GM13976 (cell line): ENCODE data around the gene SEC14L6.
"Not testable (repeated sequence)": the region's sequence is repeated elsewhere in the genome, so short reads cannot be mapped to it uniquely, and the experiment has no call there.

ENCODE experiments used
- DNase-seq: peaks from one replicate; pipeline ENCODE4 v3.0.0; 2012; ENCODE audit warnings: low spot score
- CTCF ChIP-seq: IDR thresholded peaks from 2 replicates; pipeline ENCODE4 v1.5.1; 2012; ENCODE audit warnings: borderline replicate concordance, mild to moderate bottlenecking; ENCODE audit not compliant: insufficient read depth; ENCODE audit errors: extremely low read depth, missing control alignments, control extremely low read depth
- in situ Hi-C: fragments of 300-500 bp; cut with MboI; formaldehyde crosslinking; loops from one replicate; pipeline ENCODE4 v1.12.0; 2022; ENCODE audit warnings: low sequenced_read_pairs, mixed read lengths, inconsistent platforms; ENCODE audit not compliant: unreplicated experiment

The SEC14L6 gene

GRCh38 chr22:30559889-30560288, 13.3 kb upstream of the SEC14L6 start:
- TF ChIP-seq CTCF = no peak
- in situ Hi-C loops = no loop called here
- no peak for DNase-seq

DNA sequence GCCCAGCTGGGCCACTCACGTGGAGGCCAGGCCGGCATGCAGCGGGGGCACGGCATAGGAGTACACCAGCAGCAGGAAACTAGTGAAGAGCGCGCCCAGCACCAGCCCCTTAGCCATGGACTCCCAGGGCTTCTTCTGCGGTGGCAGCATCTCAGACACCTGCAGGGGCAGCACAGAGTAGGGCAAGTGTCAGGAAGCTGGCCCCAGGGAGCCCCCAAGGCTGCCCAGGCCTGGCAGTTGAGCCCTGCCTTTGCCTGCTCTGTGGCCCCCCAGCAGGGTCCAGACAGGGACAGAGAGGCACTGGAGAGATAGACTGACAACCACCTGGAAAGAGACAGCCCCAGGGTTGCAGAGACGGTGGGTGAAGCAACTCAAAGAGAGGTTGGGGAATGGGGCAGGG, 10.7 kb upstream of the SEC14L6 start:
- no peak for TF ChIP-seq CTCF
- in situ Hi-C loops = no loop called here
- no peak for DNase-seq

GRCh38 chr22:30556388-30556787, 9.8 kb upstream of the SEC14L6 start:
- TF ChIP-seq CTCF = no peak
- DNase-seq = no peak
- in situ Hi-C loops = no loop called here

GRCh38 chr22:30555282-30556210, 9.0 kb upstream of the SEC14L6 start:
- TF ChIP-seq CTCF = no peak
- in situ Hi-C loops = no loop called here
- no peak for DNase-seq

DNA sequence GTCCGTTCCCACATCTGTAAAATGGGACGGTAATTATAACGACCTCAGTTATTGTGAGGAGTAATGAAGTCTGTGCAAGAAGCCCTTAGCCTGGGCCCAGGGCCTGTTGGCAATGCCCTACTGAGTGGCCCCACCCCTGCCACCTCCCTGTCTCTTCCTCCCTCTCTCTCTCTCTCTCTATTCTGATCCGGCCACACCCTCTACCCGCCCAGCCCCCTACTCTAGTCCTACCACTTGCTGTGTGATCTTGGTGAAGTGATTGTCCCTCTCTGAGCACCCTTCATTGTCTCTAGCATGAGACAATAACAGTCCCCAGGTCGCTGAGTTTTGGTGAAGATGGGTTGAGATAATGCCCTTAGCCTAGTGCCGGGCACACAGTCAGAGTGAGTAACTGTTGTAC, 7.4 kb upstream of the SEC14L6 start:
- in situ Hi-C loops = no loop called here
- DNase-seq = no peak
- TF ChIP-seq CTCF = no peak

- TF ChIP-seq CTCF = no peak
- DNase-seq = no peak
- in situ Hi-C loops = no loop called here
Observed at GRCh38 chr22:30552719-30553118, 6.2 kb upstream of the SEC14L6 start.

DNA sequence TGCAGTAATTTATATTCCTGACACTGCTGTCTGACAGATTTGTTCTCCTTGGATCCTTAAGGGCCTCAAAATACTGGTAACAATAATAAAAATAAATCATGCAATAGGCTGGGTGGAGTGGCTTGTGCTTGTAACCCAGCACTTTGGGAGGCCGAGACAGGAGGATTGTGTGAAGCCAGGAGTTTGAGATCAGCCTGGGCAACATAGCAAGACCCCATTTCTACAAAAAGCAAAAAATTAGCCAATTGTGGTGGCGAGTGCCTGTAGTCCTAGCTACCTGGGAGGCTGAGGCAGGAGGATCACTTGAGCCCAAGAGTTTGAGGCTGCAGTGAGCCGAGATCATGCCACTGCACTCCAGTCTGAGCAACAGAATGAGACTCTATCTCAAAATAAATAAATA, 5.3 kb upstream of the SEC14L6 start:
- DNase-seq, in situ Hi-C loops: not testable (repeated sequence)
